Measurements from ENCODE around the gene SC5D.

DNA sequence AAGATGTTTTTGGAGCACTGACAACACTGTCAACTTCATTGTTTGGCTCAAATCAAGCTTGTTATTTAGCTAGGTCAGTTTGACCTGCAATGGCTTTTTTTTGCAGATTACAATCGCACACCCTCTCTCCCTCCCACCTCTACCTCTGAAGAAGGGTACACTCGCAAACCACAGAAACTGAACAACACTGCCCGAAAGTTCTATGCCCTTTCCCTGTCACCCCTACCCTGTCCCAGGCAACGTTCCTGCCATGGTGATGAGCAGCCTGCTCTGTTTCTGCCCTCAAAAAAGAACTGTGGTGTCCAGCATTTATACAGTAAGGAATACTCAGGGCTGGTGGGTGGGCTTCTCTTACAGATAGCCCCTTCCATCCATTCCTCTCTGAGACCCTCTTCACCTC lies 33.7 kb downstream of the SC5D start:
- TF ChIP-seq, protein P1, sequence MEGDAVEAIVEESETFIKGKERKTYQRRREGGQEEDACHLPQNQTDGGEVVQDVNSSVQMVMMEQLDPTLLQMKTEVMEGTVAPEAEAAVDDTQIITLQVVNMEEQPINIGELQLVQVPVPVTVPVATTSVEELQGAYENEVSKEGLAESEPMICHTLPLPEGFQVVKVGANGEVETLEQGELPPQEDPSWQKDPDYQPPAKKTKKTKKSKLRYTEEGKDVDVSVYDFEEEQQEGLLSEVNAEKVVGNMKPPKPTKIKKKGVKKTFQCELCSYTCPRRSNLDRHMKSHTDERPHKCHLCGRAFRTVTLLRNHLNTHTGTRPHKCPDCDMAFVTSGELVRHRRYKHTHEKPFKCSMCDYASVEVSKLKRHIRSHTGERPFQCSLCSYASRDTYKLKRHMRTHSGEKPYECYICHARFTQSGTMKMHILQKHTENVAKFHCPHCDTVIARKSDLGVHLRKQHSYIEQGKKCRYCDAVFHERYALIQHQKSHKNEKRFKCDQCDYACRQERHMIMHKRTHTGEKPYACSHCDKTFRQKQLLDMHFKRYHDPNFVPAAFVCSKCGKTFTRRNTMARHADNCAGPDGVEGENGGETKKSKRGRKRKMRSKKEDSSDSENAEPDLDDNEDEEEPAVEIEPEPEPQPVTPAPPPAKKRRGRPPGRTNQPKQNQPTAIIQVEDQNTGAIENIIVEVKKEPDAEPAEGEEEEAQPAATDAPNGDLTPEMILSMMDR (IDR thresholded peaks at IDR 0.05), result no peak
- TF ChIP-seq POLR2A (IDR thresholded peaks at IDR 0.05) (no peak), EP300 (IDR thresholded peaks at IDR 0.05) (no peak)

All from ovary (tissue), 3 donors.